Ishikawa (cell line): ENCODE results near the gene PTPRN2.

ENCODE experiments used
- CEBPB ChIP-seq: IDR thresholded peaks from 2 replicates; pipeline ENCODE4 v1.6.1; 2012
- CREB1 ChIP-seq: IDR thresholded peaks from 2 replicates; pipeline ENCODE4 v1.6.1; 2012; ENCODE audit warnings: low read depth
- EP300 ChIP-seq: IDR thresholded peaks from 2 replicates; pipeline ENCODE4 v1.6.1; 2012; ENCODE audit warnings: borderline replicate concordance
- FOXM1 ChIP-seq: IDR thresholded peaks from 2 replicates; pipeline ENCODE4 v1.6.1; 2012; ENCODE audit warnings: low read depth, borderline replicate concordance
- MAX ChIP-seq: IDR thresholded peaks from 2 replicates; pipeline ENCODE4 v1.6.1; 2012
- NFIC ChIP-seq: IDR thresholded peaks from 2 replicates; pipeline ENCODE4 v1.6.1; 2012
- RAD21 ChIP-seq: IDR thresholded peaks from 2 replicates; pipeline ENCODE4 v1.6.1; 2012; ENCODE audit warnings: low read depth
- TAF1 ChIP-seq: IDR thresholded peaks from 2 replicates; pipeline ENCODE4 v1.6.1; 2012; ENCODE audit warnings: low read depth, mild to moderate bottlenecking
- TCF12 ChIP-seq: IDR thresholded peaks from 2 replicates; pipeline ENCODE4 v1.6.1; 2012; ENCODE audit warnings: low read depth
- TEAD4 ChIP-seq: IDR thresholded peaks from 2 replicates; pipeline ENCODE4 v1.6.1; 2012
- YY1 ChIP-seq: IDR thresholded peaks from 2 replicates; pipeline ENCODE4 v1.6.1; 2012; ENCODE audit warnings: low read depth
- ZBTB7A ChIP-seq: IDR thresholded peaks from 2 replicates; pipeline ENCODE4 v1.6.1; 2012; ENCODE audit warnings: low read depth
- TF ChIP-seq, protein P1 (sequence below): IDR thresholded peaks from 2 replicates; pipeline ENCODE4 v1.6.1; 2012; ENCODE audit warnings: low read depth, mild to moderate bottlenecking

- TF ChIP-seq MAX (no peak), EP300 (no peak), TAF1 (no peak), RAD21 (no peak), TCF12 (no peak), YY1 (no peak), ZBTB7A (no peak), NFIC (no peak), TEAD4 (no peak), FOXM1 (no peak), CREB1 (no peak), CEBPB (no peak)
- TF ChIP-seq, protein P1, sequence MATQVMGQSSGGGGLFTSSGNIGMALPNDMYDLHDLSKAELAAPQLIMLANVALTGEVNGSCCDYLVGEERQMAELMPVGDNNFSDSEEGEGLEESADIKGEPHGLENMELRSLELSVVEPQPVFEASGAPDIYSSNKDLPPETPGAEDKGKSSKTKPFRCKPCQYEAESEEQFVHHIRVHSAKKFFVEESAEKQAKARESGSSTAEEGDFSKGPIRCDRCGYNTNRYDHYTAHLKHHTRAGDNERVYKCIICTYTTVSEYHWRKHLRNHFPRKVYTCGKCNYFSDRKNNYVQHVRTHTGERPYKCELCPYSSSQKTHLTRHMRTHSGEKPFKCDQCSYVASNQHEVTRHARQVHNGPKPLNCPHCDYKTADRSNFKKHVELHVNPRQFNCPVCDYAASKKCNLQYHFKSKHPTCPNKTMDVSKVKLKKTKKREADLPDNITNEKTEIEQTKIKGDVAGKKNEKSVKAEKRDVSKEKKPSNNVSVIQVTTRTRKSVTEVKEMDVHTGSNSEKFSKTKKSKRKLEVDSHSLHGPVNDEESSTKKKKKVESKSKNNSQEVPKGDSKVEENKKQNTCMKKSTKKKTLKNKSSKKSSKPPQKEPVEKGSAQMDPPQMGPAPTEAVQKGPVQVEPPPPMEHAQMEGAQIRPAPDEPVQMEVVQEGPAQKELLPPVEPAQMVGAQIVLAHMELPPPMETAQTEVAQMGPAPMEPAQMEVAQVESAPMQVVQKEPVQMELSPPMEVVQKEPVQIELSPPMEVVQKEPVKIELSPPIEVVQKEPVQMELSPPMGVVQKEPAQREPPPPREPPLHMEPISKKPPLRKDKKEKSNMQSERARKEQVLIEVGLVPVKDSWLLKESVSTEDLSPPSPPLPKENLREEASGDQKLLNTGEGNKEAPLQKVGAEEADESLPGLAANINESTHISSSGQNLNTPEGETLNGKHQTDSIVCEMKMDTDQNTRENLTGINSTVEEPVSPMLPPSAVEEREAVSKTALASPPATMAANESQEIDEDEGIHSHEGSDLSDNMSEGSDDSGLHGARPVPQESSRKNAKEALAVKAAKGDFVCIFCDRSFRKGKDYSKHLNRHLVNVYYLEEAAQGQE, result no peak
These were observed 166.3 kb downstream of the PTPRN2 start for GRCh38 chr7:158421361-158421760.
